Skin epidermis (tissue), 12 donors: ENCODE results near the gene WNT9A.
A peak's percentile ranks its signal among the peaks of the same experiment; 100 is the strongest.
"Not testable (repeated sequence)": the region's sequence is repeated elsewhere in the genome, so short reads cannot be mapped to it uniquely, and the experiment has no call there.

Experiments used
- H3K27ac ChIP-seq, 21 experiments: fragments of 200-600 bp; sonication (generic) in 11 of 21; one replicate each; pipeline ENCODE4 v1.5.0; 2020; ENCODE audit warnings: mild to moderate bottlenecking in 3 of 21, inconsistent platforms in 2 of 21, moderate library complexity in 2 of 21
- H3K4me3 ChIP-seq, 7 experiments: fragments of 200-600 bp; sonication (generic) in 2 of 7; one replicate each; pipeline ENCODE4 v1.5.0; 2020; ENCODE audit warnings: inconsistent platforms in 2 of 7, mild to moderate bottlenecking in 2 of 7, moderate library complexity in 1 of 7

Gene WNT9A

GRCh38 chr1:227891223-227891954 is 56.3 kb downstream of the WNT9A start:
- no peak overlapping the region for H3K27ac ChIP-seq
- H3K4me3 ChIP-seq, result no peak overlapping the region

GRCh38 chr1:227890451-227891222 is 57.1 kb downstream of the WNT9A start:
- Histone ChIP-seq H3K4me3 (no peak overlapping the region), H3K27ac (no peak overlapping the region)

- no peak overlapping the region for H3K4me3 ChIP-seq
- no peak overlapping the region for H3K27ac ChIP-seq
Measured at GRCh38 chr1:227889863-227890405, 57.8 kb downstream of the WNT9A start.

DNA sequence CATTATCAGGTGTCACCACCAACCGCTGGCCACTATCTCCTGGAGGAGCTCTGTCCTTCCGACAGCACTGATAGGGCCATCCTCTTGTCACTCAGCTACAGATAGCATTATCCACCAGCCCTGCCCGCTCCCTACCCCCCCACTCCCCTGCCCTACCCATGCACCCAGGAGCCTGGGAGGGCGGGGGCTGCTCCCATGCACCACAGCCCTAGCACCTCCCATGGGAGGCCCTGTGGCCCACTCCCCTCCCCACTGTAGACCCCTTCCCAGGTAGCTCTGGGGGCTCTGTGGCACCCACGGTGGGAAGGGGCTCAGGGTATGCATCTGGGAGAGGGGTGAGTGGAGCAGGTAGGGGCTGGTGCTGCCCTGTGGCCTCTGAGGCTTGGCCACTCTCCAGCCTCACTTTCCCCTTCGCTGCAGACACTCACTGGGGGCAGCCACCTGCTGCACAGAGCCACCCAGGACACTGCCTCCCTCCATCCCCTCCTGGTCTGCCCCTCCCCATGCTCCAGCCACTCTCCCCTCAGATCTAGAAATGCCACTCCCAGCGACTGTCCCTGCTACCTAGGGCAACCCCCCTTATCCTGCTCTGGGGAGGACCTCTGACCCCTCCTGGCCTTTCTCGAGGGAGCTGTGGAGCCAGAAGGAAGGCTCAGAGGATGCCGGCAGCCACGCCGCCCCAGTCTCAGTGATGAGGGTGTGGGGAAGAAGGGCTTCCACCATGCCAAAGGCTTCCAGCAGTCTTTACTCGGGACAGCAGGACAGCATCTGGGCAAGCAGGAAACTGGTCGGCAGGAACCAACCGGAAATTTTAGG is 58.5 kb downstream of the WNT9A start:
- Histone ChIP-seq H3K4me3 (no peak overlapping the region), H3K27ac (peak overlapping the region in 2 of 21 experiments; percentile 17 to 87)

DNA sequence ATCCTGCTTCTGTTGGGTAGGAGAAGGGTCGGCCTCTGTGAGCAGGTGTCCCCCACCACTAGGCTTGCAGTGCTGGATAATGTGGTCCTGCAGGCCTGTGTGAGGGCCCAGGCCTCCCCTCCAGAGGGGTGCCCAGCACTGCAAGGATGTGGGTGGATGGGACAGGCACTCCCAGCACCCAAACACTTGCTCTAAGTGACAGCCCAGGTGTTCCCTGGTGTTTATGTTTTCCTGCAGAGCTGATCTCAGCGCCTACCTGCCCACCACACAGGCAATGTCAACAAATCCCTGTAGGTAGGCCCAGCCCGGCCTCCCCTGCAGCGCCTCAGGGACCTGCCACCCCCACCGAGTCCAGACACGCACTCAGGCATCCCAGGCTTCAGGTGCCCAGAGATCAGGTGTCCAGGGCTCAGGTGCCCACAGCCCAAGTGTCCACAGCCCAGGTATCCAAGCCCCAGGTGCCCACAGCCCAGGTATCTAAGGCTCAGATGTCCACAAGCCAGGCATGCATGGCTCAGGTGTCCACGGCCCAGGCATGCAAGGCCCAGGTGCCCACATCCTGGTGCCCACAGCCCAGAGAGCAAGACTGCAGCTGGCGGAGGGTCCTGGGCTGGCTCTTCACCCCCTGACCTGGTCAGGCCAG is 59.2 kb downstream of the WNT9A start:
- Histone ChIP-seq H3K4me3 (no peak overlapping the region), H3K27ac (peak overlapping the region in 6 of 21 experiments; percentile 17 to 87 (median 80))

DNA sequence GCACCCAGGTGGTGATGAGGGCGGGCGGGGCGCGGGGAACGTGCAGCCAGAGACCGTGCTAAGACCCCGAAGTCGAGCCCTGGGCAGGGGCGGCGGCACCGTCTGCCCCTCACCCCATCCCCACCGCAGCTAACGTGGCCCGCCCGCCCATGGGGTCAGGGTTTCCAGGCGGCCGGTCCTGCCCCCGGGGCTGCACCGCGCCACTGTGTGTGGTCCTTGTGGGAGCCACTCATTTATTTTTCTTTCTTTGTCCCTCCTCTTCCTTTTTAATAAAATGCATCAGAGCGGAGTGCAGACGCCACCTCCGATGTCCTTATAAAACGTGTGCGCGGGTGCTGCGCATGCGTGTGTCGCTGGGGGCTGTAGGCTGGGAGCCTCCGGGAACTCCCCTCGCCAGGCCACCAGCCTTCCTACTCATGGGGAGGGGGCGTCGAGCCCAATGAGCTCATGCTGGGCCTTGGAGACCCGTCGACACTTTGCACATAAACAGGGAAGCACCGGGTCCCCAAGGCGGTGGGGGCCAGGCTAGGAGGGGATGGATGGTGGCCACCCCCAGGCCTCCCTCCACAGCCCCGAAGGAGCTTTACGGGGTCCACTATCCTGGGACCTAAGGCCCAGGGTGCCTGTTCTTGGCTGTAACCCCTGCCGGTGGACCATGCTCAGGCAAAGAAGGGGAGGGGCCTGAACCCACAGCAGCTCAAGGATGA is 59.9 kb downstream of the WNT9A start:
- Histone ChIP-seq H3K27ac (peak overlapping the region in 19 of 21 experiments; percentile 33 to 87 (median 73)), H3K4me3 (peak overlapping the region; percentile 18 to 44 (median 23))

GRCh38 chr1:227886993-227887696 is 60.6 kb downstream of the WNT9A start:
- H3K27ac ChIP-seq, result peak overlapping the region in 19 of 21 experiments; percentile 33 to 87 (median 73)
- peak overlapping the region; percentile 18 to 44 (median 23) for H3K4me3 ChIP-seq

DNA sequence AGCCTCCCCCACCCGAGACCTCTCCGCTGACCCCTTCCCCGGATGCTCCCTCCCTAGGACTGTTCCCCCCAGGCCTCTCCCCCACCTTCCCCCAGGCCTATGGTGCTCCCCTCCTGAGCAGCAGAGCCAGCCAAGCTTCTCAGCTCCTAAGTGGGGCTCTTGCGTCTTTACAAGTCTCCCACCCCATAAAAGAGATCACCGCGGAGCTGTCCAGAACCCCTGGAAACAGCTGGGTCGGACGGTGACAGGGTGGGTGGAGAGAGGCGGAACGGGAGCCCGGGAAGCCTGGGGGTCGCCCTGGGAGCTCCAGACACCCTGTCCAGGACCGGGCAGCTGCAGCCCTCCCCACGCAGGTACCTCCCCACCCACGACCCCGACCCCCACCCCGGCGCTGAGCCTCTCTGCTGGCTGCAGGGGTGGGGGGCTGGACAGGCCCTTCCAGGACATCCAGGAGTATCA is 61.2 kb downstream of the WNT9A start:
- Histone ChIP-seq H3K4me3 (peak overlapping the region in 6 of 7 experiments; percentile 18 to 44 (median 26)), H3K27ac (peak overlapping the region in 18 of 21 experiments; percentile 33 to 87 (median 74))

- Histone ChIP-seq H3K4me3 (no peak overlapping the region), H3K27ac (peak overlapping the region in 18 of 21 experiments; percentile 5 to 87 (median 72))
Measured at GRCh38 chr1:227885648-227886502, 61.9 kb downstream of the WNT9A start.

GRCh38 chr1:227885135-227885647 is 62.5 kb downstream of the WNT9A start:
- peak overlapping the region in 14 of 21 experiments; percentile 5 to 87 (median 56) for H3K27ac ChIP-seq

GRCh38 chr1:227884370-227885134 is 63.2 kb downstream of the WNT9A start:
- peak overlapping the region in 4 of 21 experiments; percentile 72 to 87 (median 78) for H3K27ac ChIP-seq
- H3K4me3 ChIP-seq, result no peak overlapping the region

More at GRCh38 chr1:227885135-227885647, 62.5 kb downstream of the WNT9A start:
- no peak overlapping the region for H3K4me3 ChIP-seq

GRCh38 chr1:227883641-227884301 is 64.0 kb downstream of the WNT9A start:
- Histone ChIP-seq H3K4me3 (no peak overlapping the region), H3K27ac (no peak overlapping the region)

DNA sequence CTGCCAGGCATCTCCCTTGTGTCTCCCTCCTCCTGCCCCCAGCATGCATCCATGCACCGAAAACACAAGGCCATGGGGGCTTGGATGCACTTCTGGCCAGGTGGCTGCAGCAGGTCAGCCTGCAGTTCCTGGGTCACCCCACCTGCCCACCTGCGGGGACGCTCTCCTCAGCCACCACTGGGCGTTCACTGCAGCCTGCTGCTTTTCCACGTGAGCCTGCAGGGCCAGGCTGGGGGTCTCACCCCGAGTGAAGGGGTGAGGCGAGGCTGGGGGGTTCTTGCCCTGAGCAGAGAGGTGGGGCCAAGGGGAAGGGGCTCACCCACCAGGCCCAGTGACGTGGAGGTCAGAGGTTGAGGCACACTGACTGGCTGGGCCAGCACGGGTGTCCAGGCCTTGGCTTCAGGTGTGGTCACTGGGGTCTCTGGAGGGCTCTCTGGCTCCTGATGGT is 64.6 kb downstream of the WNT9A start:
- H3K27ac ChIP-seq, result no peak overlapping the region
- H3K4me3 ChIP-seq, result no peak overlapping the region

DNA sequence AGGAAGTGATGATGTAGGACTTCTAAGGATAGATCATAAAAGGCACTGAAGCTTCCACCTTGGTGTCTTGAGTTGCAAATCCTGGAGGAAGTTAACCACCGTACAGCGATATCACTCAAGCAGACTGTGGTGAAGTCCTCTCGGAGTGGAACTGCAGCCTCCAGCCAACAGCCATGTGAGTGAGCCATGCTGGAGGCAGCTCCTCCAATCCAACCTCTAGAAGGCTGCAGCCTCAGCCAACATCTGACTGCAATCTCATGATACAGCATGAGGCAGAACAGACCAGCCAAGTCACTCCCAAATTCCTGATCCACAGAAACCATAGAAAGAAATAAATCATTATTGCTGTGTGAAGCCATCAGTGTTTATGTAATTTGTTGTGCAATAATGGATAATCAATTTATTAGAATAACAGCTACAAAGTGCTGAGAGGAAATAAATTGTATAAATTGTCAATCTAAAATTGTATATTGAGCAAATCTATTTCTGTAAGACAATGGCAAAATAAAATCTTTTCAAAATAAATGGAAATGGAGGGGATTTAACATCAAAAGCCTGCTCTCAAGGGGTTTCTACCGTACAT is 67.3 kb downstream of the WNT9A start:
- H3K4me3 ChIP-seq, result no peak overlapping the region

GRCh38 chr1:227877810-227878209 is 69.9 kb downstream of the WNT9A start:
- H3K4me3 ChIP-seq, result not testable (repeated sequence)

More for the DNA sequence above, 67.3 kb downstream of the WNT9A start:
- H3K27ac ChIP-seq, result no peak overlapping the region

More at GRCh38 chr1:227877810-227878209, 69.9 kb downstream of the WNT9A start:
- not testable (repeated sequence) for H3K27ac ChIP-seq
